ENCODE measurements around the gene PLA2G15. TPM values are rescaled to one million over a fixed set of nuclear protein-coding genes. Genes with fewer than 3 reads are reported as not detected.

PLA2G15 gene
- polyA plus RNA-seq, 1 of the 3 experiments (the other 2 are of a cell fraction) = 23.9 TPM

- H3K9me2 ChIP-seq = no peaks in the 10 kb centered on the region
- CTCF ChIA-PET = interaction anchor here (0.6 to 2.6 kb wide), 8 partner anchors 10 to 1193 kb away, joined by 3 to 24 read pairs (median 5); partner anchors contain the start of gene SLC7A6
- H3K79me2 ChIP-seq (ENCODE audit: insufficient read depth) = peaks cover 86% of the 10 kb centered on the region
- H3F3A ChIP-seq (replicated peaks; ENCODE audit: insufficient read depth) = no peaks in the 10 kb centered on the region
- no peaks in the 10 kb centered on the region for H4K20me1 ChIP-seq (ENCODE audit: insufficient read depth)
- no peak for TF ChIP-seq CHD2 (IDR thresholded peaks at IDR 0.05; ENCODE audit: low read length, partially characterized antibody)
- TF ChIP-seq RXRA (IDR thresholded peaks at IDR 0.05; ENCODE audit: borderline replicate concordance, low read depth) = no peak; the same call in 1 of the 2 replicates
- no peak for TF ChIP-seq PBX3 (IDR thresholded peaks at IDR 0.05)
- TF ChIP-seq RAD21 (IDR thresholded peaks at IDR 0.05; ENCODE audit: low read length) = no peak
- no peak for TF ChIP-seq POLR2AphosphoS5 (IDR thresholded peaks at IDR 0.05; ENCODE audit: low read depth, low read length)
- TF ChIP-seq YY1 (IDR thresholded peaks at IDR 0.05; ENCODE audit: low read depth) = no peak
- no peak for TF ChIP-seq RCOR1 (IDR thresholded peaks at IDR 0.05; ENCODE audit: low read length)
- no peak for TF ChIP-seq CTCF (IDR thresholded peaks at IDR 0.05)
- TF ChIP-seq FOSL2 (IDR thresholded peaks at IDR 0.05; ENCODE audit: borderline replicate concordance, low read depth) = no peak
- TF ChIP-seq FOXJ3 (CRISPR knock-in tag; IDR thresholded peaks at IDR 0.05) = no peak; the same call in 1 of the 2 replicates
- TF ChIP-seq FOXM1 (IDR thresholded peaks at IDR 0.05; ENCODE audit: low read depth) = no peak
- TF ChIP-seq MXI1 (IDR thresholded peaks at IDR 0.05; ENCODE audit: low read depth, low read length) = no peak
- TF ChIP-seq GABPA (IDR thresholded peaks at IDR 0.05; ENCODE audit: low read depth) = no peak
- TF ChIP-seq TCF12 (IDR thresholded peaks at IDR 0.05) = no peak
- TF ChIP-seq GATA2 (CRISPR knock-in tag; IDR thresholded peaks at IDR 0.05) = no peak
- TF ChIP-seq REST (IDR thresholded peaks at IDR 0.05; ENCODE audit: low read depth, low read length) = no peak
- peak overlapping the region; percentile 75 for H2AFZ ChIP-seq (ENCODE audit: low read depth)
- H3K36me3 ChIP-seq (replicated peaks in 1 of 2; ENCODE audit: control insufficient read depth in 1 of 2, insufficient read depth in 2 of 2, low read length in 1 of 2) = peaks cover 10 to 35% of the 10 kb centered on the region in 2 experiments
- peaks cover 10 to 14% of the 10 kb centered on the region in 2 experiments; a peak in 2 of 4 replicates for H3K4me1 ChIP-seq (ENCODE audit: control insufficient read depth in 1 of 2, insufficient read depth in 2 of 2, low read depth in 1 of 2, low read length in 1 of 2)
- H3K4me3 ChIP-seq (ENCODE audit: low read depth in 2 of 2, low read length in 1 of 2) = peak overlapping the region; percentile 83 to 87
- H3K27ac ChIP-seq (ENCODE audit: low read depth in 2 of 2, low read length in 1 of 2) = peak overlapping the region; percentile 66 to 76
- no peaks in the 10 kb centered on the region for H3K27me3 ChIP-seq (ENCODE audit: insufficient read depth)
- peak overlapping the region; percentile 79 for H3K9ac ChIP-seq
- POLR2A ChIA-PET = interaction anchor here (1.0 to 2.1 kb wide), 6 partner anchors 11 to 225 kb away, joined by 4 to 16 read pairs (median 6); partner anchors contain the start of genes NFATC3, SLC7A6 and SMPD3
- H3K4me2 ChIP-seq = peak overlapping the region; percentile 95
- DNase-seq = no peak
- 0% methylated on average over 4 of the region's 29 CpGs for WGBS (ENCODE audit: low lambda C conversion rate)
- H3K9me3 ChIP-seq = no peaks in the 10 kb centered on the region
Observed at GRCh38 chr16:68310437-68310773, 65.2 kb downstream of the PLA2G15 start.

Small RNAs within 50 kb of the gene (small RNA-seq; reads per million reads assigned to genes)
- 0 reads per million in 7 experiments for gene RNU6-1262P

Other genes starting within 250 kb of the PLA2G15 start
- gene DPEP2, start 245.9 kb upstream of the PLA2G15 start, polyA plus RNA-seq (2012; rRNA removed) = not detected in 2 replicates
- gene DPEP2NB, start 229.5 kb upstream of the PLA2G15 start, polyA plus RNA-seq (2012; rRNA removed) = not detected in 2 replicates
- 10.8 and 12.0 TPM in 2 replicates for gene DDX28, start 222.1 kb upstream of the PLA2G15 start, polyA plus RNA-seq (2012; rRNA removed)
- gene DUS2, start 222.1 kb upstream of the PLA2G15 start, polyA plus RNA-seq (2012; rRNA removed) = 16.1 and 16.5 TPM in 2 replicates
- gene NFATC3, start 160.0 kb upstream of the PLA2G15 start, polyA plus RNA-seq (2012; rRNA removed) = 5.7 and 7.8 TPM in 2 replicates
- 0.07 and 0.39 TPM in 2 replicates for gene ESRP2, start 9.2 kb upstream of the PLA2G15 start, polyA plus RNA-seq (2012; rRNA removed)
- 19.0 and 37.3 TPM in 2 replicates for gene SLC7A6, start 19.2 kb downstream of the PLA2G15 start, polyA plus RNA-seq (2012; rRNA removed)
- gene SLC7A6OS, start 65.6 kb downstream of the PLA2G15 start, polyA plus RNA-seq (2012; rRNA removed) = 6.6 and 9.6 TPM in 2 replicates
- 46.0 and 66.8 TPM in 2 replicates for gene PRMT7, start 65.6 kb downstream of the PLA2G15 start, polyA plus RNA-seq (2012; rRNA removed)
- 0.19 and 0.38 TPM in 2 replicates for gene SMPD3, start 203.1 kb downstream of the PLA2G15 start, polyA plus RNA-seq (2012; rRNA removed)